ENCODE results near the gene HOXC4. TPM values are rescaled to one million over a fixed set of nuclear protein-coding genes. Genes with fewer than 3 reads are reported as not detected.
A peak's percentile ranks its signal among the peaks of the same experiment; 100 is the strongest.

HOXC4 gene
- polyA plus RNA-seq, 1 donor from 2014 or later, result not detected

DNA sequence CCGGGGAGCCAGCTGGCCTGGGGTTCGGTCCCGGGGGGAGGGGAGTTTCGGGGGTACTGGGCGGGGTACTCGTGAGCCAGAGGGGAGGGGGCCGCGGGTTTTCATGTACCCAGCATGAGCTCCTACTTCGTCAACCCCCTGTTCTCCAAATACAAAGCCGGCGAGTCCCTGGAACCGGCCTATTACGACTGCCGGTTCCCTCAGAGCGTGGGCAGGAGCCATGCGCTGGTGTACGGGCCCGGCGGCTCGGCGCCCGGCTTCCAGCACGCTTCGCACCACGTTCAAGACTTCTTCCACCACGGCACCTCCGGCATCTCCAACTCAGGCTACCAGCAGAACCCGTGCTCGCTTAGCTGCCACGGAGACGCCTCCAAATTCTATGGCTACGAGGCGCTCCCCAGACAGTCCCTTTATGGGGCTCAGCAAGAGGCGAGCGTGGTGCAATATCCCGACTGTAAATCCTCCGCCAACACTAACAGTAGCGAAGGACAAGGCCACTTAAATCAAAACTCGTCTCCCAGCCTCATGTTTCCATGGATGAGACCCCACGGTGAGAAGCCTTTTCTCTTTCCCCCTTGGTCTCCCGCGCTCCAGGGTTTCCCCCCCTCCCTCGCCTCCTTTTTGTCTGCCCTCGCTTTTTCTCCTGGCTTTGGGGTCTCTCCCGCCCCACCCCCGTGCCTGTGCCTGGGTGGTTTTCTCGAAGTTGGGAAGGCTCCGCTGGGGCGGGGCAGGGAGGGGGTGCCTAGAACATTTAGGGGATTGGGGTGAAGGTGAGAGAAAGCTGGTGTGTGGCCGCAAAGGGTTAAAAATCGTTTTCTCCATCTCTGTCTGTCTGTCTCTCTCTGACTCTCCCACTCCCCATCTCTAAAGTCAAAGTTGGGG is 44.2 kb upstream of the HOXC4 start:
- no peaks in the 10 kb centered on the region for H3K9me3 ChIP-seq (ENCODE audit: low read length)
- no peak overlapping the region for H3K27ac ChIP-seq (ENCODE audit: low read length)
- H3K9me2 ChIP-seq (ENCODE audit: insufficient read depth, low read length), result no peaks in the 10 kb centered on the region
- H3F3A ChIP-seq (ENCODE audit: insufficient read depth, low read length, poor library complexity, severe bottlenecking), result no peaks in the 10 kb centered on the region
- TF ChIP-seq EZH2 (IDR thresholded peaks at IDR 0.05; ENCODE audit: borderline replicate concordance, insufficient read depth, low read length, poor library complexity, severe bottlenecking) (no peak), TAF1 (IDR thresholded peaks at IDR 0.05; ENCODE audit: low read depth) (peak; percentile 39)
- H3K79me2 ChIP-seq (replicated peaks; ENCODE audit: insufficient read depth, low read length), result no peaks in the 10 kb centered on the region
- peak overlapping the region; percentile 55 for H3K4me3 ChIP-seq (ENCODE audit: low read length)
- no peak overlapping the region for H3K9ac ChIP-seq (ENCODE audit: low read length)
- H3K4me2 ChIP-seq (ENCODE audit: low read length), result no peak overlapping the region
- peaks cover 99% of the 10 kb centered on the region for H3K27me3 ChIP-seq (ENCODE audit: insufficient read depth, low read depth, low read length)
- no peaks in the 10 kb centered on the region for H3K36me3 ChIP-seq (ENCODE audit: insufficient read depth, low read length)
- no peak overlapping the region for H2AFZ ChIP-seq (ENCODE audit: low read depth, low read length)
- no peaks in the 10 kb centered on the region for H4K20me1 ChIP-seq (ENCODE audit: insufficient read depth)

DNA sequence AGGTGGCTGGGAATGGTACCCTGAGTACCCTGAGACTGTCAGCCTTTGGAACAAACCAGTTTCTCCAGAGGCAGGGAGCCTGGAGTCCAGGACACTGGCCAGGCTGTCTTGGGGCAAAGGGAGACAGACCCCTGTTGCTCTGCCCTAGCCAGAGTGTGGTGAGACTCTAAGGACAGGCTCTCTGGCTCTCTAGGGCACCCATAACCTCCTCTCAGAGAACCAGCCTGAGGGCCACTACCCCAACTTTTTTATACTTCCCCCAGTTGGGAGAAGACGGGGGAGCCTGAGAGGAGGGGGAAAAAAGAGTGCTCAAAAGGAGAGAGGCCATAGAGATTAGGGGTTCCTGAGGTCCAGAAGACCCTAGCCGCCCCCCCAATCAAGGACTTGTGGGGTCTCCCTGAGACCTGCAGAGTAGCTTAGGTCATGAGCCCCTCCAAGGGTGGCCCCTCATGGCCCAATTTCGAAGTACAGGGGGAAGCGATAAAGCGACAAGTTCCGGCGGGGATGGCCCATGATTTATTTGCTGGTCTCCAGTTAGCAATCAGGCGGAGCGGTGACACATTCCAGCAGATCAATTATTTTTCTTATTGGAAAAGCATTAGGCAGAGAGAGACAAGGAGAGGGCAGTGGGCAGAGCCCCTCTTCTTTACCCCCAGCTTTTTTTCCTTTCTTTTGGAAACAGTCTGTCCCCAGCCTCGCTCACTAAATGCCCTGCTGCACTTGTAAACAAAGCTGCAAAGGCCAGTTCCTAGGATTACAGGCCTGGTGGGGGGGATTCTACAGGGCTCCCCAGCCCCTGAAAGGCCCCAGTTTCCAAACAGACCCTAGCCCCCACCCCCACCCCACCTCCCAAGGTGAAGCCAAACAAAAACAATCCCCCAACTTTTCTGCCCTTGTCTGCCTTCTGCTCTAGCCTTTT is 43.3 kb upstream of the HOXC4 start:
- H3K4me2 ChIP-seq (ENCODE audit: low read length), result no peak overlapping the region

More for the DNA sequence above, 43.3 kb upstream of the HOXC4 start:
- Histone ChIP-seq H3F3A (ENCODE audit: insufficient read depth, low read length, poor library complexity, severe bottlenecking) (no peaks in the 10 kb centered on the region), H3K36me3 (ENCODE audit: insufficient read depth, low read length) (no peaks in the 10 kb centered on the region), H3K9me2 (ENCODE audit: insufficient read depth, low read length) (no peaks in the 10 kb centered on the region), H3K9ac (ENCODE audit: low read length) (no peak overlapping the region), H4K20me1 (ENCODE audit: insufficient read depth) (no peaks in the 10 kb centered on the region), H3K27me3 (ENCODE audit: insufficient read depth, low read depth, low read length) (peaks cover 99% of the 10 kb centered on the region), H2AFZ (ENCODE audit: low read depth, low read length) (no peak overlapping the region), H3K79me2 (replicated peaks; ENCODE audit: insufficient read depth, low read length) (no peaks in the 10 kb centered on the region), H3K4me3 (ENCODE audit: low read length) (no peak overlapping the region), H3K27ac (ENCODE audit: low read length) (no peak overlapping the region), H3K9me3 (ENCODE audit: low read length) (no peaks in the 10 kb centered on the region)
- no peak for TF ChIP-seq EZH2 (IDR thresholded peaks at IDR 0.05; ENCODE audit: borderline replicate concordance, insufficient read depth, low read length, poor library complexity, severe bottlenecking)
- TF ChIP-seq RAD21 (conservative IDR thresholded peaks at IDR 0.05), result no peak
- no peak for TF ChIP-seq EP300 (conservative IDR thresholded peaks at IDR 0.05; ENCODE audit: poor library complexity, severe bottlenecking)
- no peak for TF ChIP-seq SMC3 (conservative IDR thresholded peaks at IDR 0.05; ENCODE audit: poor library complexity)
- TF ChIP-seq, protein P1, sequence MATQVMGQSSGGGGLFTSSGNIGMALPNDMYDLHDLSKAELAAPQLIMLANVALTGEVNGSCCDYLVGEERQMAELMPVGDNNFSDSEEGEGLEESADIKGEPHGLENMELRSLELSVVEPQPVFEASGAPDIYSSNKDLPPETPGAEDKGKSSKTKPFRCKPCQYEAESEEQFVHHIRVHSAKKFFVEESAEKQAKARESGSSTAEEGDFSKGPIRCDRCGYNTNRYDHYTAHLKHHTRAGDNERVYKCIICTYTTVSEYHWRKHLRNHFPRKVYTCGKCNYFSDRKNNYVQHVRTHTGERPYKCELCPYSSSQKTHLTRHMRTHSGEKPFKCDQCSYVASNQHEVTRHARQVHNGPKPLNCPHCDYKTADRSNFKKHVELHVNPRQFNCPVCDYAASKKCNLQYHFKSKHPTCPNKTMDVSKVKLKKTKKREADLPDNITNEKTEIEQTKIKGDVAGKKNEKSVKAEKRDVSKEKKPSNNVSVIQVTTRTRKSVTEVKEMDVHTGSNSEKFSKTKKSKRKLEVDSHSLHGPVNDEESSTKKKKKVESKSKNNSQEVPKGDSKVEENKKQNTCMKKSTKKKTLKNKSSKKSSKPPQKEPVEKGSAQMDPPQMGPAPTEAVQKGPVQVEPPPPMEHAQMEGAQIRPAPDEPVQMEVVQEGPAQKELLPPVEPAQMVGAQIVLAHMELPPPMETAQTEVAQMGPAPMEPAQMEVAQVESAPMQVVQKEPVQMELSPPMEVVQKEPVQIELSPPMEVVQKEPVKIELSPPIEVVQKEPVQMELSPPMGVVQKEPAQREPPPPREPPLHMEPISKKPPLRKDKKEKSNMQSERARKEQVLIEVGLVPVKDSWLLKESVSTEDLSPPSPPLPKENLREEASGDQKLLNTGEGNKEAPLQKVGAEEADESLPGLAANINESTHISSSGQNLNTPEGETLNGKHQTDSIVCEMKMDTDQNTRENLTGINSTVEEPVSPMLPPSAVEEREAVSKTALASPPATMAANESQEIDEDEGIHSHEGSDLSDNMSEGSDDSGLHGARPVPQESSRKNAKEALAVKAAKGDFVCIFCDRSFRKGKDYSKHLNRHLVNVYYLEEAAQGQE (IDR thresholded peaks at IDR 0.05; ENCODE audit: borderline replicate concordance), result no peak
- no peak for TF ChIP-seq MXI1 (conservative IDR thresholded peaks at IDR 0.05; ENCODE audit: poor library complexity, severe bottlenecking)
